Urinary bladder (tissue), 4 donors: ENCODE data around the gene TINAGL1. TPM values are rescaled to one million over a fixed set of nuclear protein-coding genes. Genes with fewer than 3 reads are reported as not detected.

Source experiments
- DNase-seq: peaks from one replicate; pipeline ENCODE4 v3.0.0-alpha.2; 2015; ENCODE audit errors: extremely low spot score
- H3K27ac ChIP-seq: one replicate; pipeline ENCODE4 v1.5.1; 2013; ENCODE audit warnings: low read depth, mild to moderate bottlenecking, moderate library complexity
- H3K36me3 ChIP-seq: one replicate; pipeline ENCODE4 v1.6.1; 2013; ENCODE audit warnings: mild to moderate bottlenecking, moderate library complexity; ENCODE audit not compliant: insufficient read depth
- H3K4me1 ChIP-seq: one replicate; pipeline ENCODE4 v1.6.1; 2013; ENCODE audit warnings: mild to moderate bottlenecking, moderate library complexity; ENCODE audit not compliant: insufficient read depth
- H3K4me3 ChIP-seq: one replicate; pipeline ENCODE4 v1.5.1; 2013; ENCODE audit warnings: low read depth, low read length
- WGBS: extraction: QIAGEN DNeasy Blood & Tissue Kit; methylation state at CpG from one replicate; pipeline ENCODE4 v1.1.7; 2013; 5-methylcytosine and 5-hydroxymethylcytosine counted together
- polyA plus RNA-seq: library from polyadenylated mRNA; stranded (reverse); fragments of 200-250 nt; gene quantifications from one replicate; pipeline ENCODE4 v1.2.3, GENCODE V29; 2013
- total RNA-seq: library from RNA; depleted of rRNA; stranded (reverse); fragments of >200 nt; gene quantifications from one replicate; pipeline ENCODE4 v1.2.3, GENCODE V29; 2014
- donor health status: healthy with polysubstance abuse.
- donor health status: healthy.

TINAGL1 gene
- total and polyA plus RNA-seq, 2 donors, result 94.1 to 155 TPM

GRCh38 chr1:31595836-31596736 is 19.8 kb downstream of the TINAGL1 start:
- no peak for DNase-seq
- Histone ChIP-seq H3K4me3 (no peak overlapping the region), H3K27ac (no peak overlapping the region), H3K4me1 (no peaks in the 10 kb centered on the region), H3K36me3 (no peaks in the 10 kb centered on the region)
- WGBS, result 91% methylated on average over 4 of the region's 4 CpGs

GRCh38 chr1:31596737-31597097 is 20.4 kb downstream of the TINAGL1 start:
- no peak for DNase-seq
- H3K27ac ChIP-seq, result no peak overlapping the region
- H3K4me1 ChIP-seq, result no peaks in the 10 kb centered on the region
- H3K4me3 ChIP-seq, result no peak overlapping the region
- WGBS, result 31% methylated on average over 6 of the region's 6 CpGs
- no peaks in the 10 kb centered on the region for H3K36me3 ChIP-seq

GRCh38 chr1:31598980-31599379 is 22.7 kb downstream of the TINAGL1 start:
- Histone ChIP-seq H3K36me3 (no peaks in the 10 kb centered on the region), H3K4me3 (no peak overlapping the region), H3K27ac (no peak overlapping the region), H3K4me1 (no peaks in the 10 kb centered on the region)
- no peak for DNase-seq
- 93% methylated on average over 7 of the region's 7 CpGs for WGBS

- Histone ChIP-seq H3K27ac (no peak overlapping the region), H3K4me1 (no peaks in the 10 kb centered on the region), H3K36me3 (no peaks in the 10 kb centered on the region), H3K4me3 (no peak overlapping the region)
- whole genome bisulfite sequencing, result 76% methylated on average over 2 of the region's 2 CpGs
- no peak for DNase-seq
Measured at GRCh38 chr1:31600641-31601040, 24.3 kb downstream of the TINAGL1 start.

GRCh38 chr1:31602081-31602480 is 25.8 kb downstream of the TINAGL1 start:
- Histone ChIP-seq H3K27ac (no peak overlapping the region), H3K36me3 (no peaks in the 10 kb centered on the region), H3K4me1 (no peaks in the 10 kb centered on the region), H3K4me3 (no peak overlapping the region)
- WGBS, result 92% methylated on average over 2 of the region's 2 CpGs
- DNase-seq, result no peak

GRCh38 chr1:31605908-31606427 is 29.7 kb downstream of the TINAGL1 start:
- 91% methylated on average over 4 of the region's 4 CpGs for WGBS
- no peaks in the 10 kb centered on the region for H3K4me1 ChIP-seq

GRCh38 chr1:31607360-31607759 is 31.0 kb downstream of the TINAGL1 start:
- 89% methylated on average over 5 of the region's 5 CpGs for WGBS
- no peaks in the 10 kb centered on the region for H3K4me1 ChIP-seq
- no peaks in the 10 kb centered on the region for H3K36me3 ChIP-seq
- H3K27ac ChIP-seq, result no peak overlapping the region
- no peak for DNase-seq
- H3K4me3 ChIP-seq, result no peak overlapping the region

More at GRCh38 chr1:31605908-31606427, 29.7 kb downstream of the TINAGL1 start:
- no peaks in the 10 kb centered on the region for H3K36me3 ChIP-seq
- H3K27ac ChIP-seq, result no peak overlapping the region
- no peak for DNase-seq
- no peak overlapping the region for H3K4me3 ChIP-seq

GRCh38 chr1:31609514-31610118 is 33.3 kb downstream of the TINAGL1 start:
- H3K27ac ChIP-seq, result no peak overlapping the region
- no peak for DNase-seq

GRCh38 chr1:31614414-31615005 is 38.2 kb downstream of the TINAGL1 start:
- no peak overlapping the region for H3K4me3 ChIP-seq
- WGBS, result 80% methylated on average over 8 of the region's 8 CpGs
- DNase-seq, result no peak
- H3K36me3 ChIP-seq, result no peaks in the 10 kb centered on the region
- no peak overlapping the region for H3K27ac ChIP-seq
- H3K4me1 ChIP-seq, result no peaks in the 10 kb centered on the region

More at GRCh38 chr1:31609514-31610118, 33.3 kb downstream of the TINAGL1 start:
- no peaks in the 10 kb centered on the region for H3K4me1 ChIP-seq
- WGBS, result 12% methylated on average over 1 of the region's 1 CpG
- no peak overlapping the region for H3K4me3 ChIP-seq
- no peaks in the 10 kb centered on the region for H3K36me3 ChIP-seq

- no peak for DNase-seq
- H3K4me3 ChIP-seq, result no peak overlapping the region
- H3K27ac ChIP-seq, result no peak overlapping the region
- WGBS, result 89% methylated on average over 6 of the region's 6 CpGs
- no peaks in the 10 kb centered on the region for H3K36me3 ChIP-seq
- no peaks in the 10 kb centered on the region for H3K4me1 ChIP-seq
Measured at GRCh38 chr1:31615414-31615813, 39.1 kb downstream of the TINAGL1 start.

- H3K4me1 ChIP-seq, result no peaks in the 10 kb centered on the region
- 87% methylated on average over 2 of the region's 2 CpGs for WGBS
- DNase-seq, result no peak
Measured at GRCh38 chr1:31615939-31616338, 39.6 kb downstream of the TINAGL1 start.

GRCh38 chr1:31617218-31617915 is 41.1 kb downstream of the TINAGL1 start, which contains the start of gene HCRTR1:
HCRTR1 (plus strand) TSS chr1:31617689; CDS start chr1:31619193, 1,504 bp downstream.
- DNase-seq, result no peak
- peak within 1 kb of the TSS; percentile 35 for H3K4me3 ChIP-seq
- 7% methylated on average over 48 of the region's 48 CpGs for WGBS
- no peaks in the 10 kb centered on the region for H3K36me3 ChIP-seq
- H3K27ac ChIP-seq, result no peak within 1 kb of the TSS
- H3K4me1 ChIP-seq, result no peaks in the 10 kb centered on the region

More at GRCh38 chr1:31615939-31616338, 39.6 kb downstream of the TINAGL1 start:
- Histone ChIP-seq H3K36me3 (no peaks in the 10 kb centered on the region), H3K27ac (no peak overlapping the region), H3K4me3 (no peak overlapping the region)
